ENCODE data around the gene PPIP5K1. TPM values are rescaled to one million over a fixed set of nuclear protein-coding genes. Genes with fewer than 3 reads are reported as not detected.

The PPIP5K1 gene
- total and polyA plus RNA-seq, 9 donors, result 7.6 to 45.2 (median 32.2) TPM

DNA sequence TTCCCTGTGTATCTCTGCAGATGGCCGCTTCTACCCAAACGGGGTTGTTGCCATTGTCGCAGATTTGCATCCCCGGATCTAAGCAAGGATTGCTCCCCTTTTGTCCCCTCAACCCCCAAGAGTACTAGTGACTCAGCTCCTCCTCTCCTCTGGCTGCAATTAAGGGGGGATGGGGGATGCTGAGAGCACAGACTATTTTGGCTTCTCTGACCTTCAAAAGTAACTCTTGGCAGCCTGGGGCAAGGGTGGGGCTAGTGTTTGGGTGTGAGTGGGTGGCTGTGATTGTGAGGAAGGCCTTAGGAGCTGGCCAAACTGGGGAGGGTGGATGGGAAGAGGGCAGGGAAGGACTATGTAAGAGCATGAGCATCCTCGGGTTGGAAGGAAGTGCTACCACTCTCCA is 73.8 kb downstream of the PPIP5K1 start:
- H3K9me3 ChIP-seq, result no peaks in the 10 kb centered on the region
- intact Hi-C loops (cut with DNase I), result no loop called here
- H3K4me3 ChIP-seq, result no peak overlapping the region
- H3K36me3 ChIP-seq, result no peaks in the 10 kb centered on the region
- peak; percentile 66 to 72 (median 69) for DNase-seq
- TF ChIP-seq CTCF (IDR thresholded peaks at IDR 0.05), result no peak
- no peak for TF ChIP-seq EP300 (IDR thresholded peaks at IDR 0.05)
- no peak for TF ChIP-seq POLR2A (IDR thresholded peaks at IDR 0.05)
- peak overlapping the region in 1 of 2 donors; percentile 72 for H3K27ac ChIP-seq
- WGBS, 3 donors, result 11 to 14% (median 11%) methylated on average over 5 of the region's 5 CpGs
- peaks cover 14% of the 10 kb centered on the region for H3K4me1 ChIP-seq (ENCODE audit: insufficient read depth)
- H3K27me3 ChIP-seq, result no peaks in the 10 kb centered on the region

GRCh38 chr15:43515741-43516140 is 74.3 kb downstream of the PPIP5K1 start:
- Histone ChIP-seq H3K27ac (peak overlapping the region in 1 of 2 donors; percentile 72), H3K27me3 (no peaks in the 10 kb centered on the region), H3K9me3 (no peaks in the 10 kb centered on the region), H3K4me3 (no peak overlapping the region), H3K4me1 (ENCODE audit: insufficient read depth) (peaks cover 14% of the 10 kb centered on the region), H3K36me3 (no peaks in the 10 kb centered on the region)
- TF ChIP-seq EP300 (IDR thresholded peaks at IDR 0.05), result no peak
- no peak for TF ChIP-seq CTCF (IDR thresholded peaks at IDR 0.05)
- TF ChIP-seq POLR2A (IDR thresholded peaks at IDR 0.05), result no peak
- 12 to 16% (median 15%) methylated on average over 2 of the region's 2 CpGs for WGBS, 3 donors
- intact Hi-C loops (cut with DNase I), result no loop called here
- DNase-seq, result peak in 1 of 5 donors; percentile 51

DNA sequence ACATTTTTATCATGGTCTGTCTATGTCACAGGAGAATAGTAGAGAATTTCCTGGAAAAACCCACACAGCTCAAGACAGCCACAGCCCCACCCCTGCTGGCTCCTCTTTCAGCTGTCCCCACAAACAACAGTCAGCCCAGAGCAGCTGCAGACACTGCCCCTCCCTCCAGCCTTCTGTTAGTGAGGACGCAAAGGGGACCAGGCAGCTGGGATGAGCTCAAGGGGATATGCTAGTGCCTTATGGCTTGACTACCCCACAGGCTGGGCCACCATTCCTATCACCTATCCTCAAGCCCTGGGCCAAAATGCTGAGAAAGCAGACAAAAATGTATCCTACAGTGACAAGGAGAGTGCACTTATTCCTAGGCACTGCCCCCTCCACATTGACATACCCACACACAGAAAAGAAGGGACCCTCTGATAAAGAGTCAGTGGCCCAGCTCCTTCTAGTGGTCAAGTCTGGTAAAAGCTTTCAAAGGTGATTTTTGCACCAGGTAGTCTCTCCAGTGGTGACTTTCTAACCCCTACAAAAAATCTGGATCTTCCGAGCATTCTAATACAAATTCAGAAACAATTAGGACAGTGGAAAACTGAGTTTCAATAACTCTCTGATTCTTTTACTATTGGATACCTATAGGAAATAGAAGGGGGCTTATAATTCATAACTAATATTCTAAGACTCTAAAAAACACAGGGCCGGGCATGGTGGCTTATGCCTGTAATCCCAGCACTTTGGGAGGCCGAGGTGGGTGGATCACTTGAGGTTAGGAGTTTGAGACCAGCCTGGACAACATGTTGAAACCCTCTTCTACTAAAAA is 75.6 kb downstream of the PPIP5K1 start:
- intact Hi-C loops (cut with DNase I), result no loop called here
- H3K4me3 ChIP-seq, result no peak overlapping the region
- H3K36me3 ChIP-seq, result no peaks in the 10 kb centered on the region
- H3K27ac ChIP-seq, result no peak overlapping the region
- DNase-seq, result no peak
- TF ChIP-seq CTCF (IDR thresholded peaks at IDR 0.05) (no peak), EP300 (IDR thresholded peaks at IDR 0.05) (no peak), POLR2A (IDR thresholded peaks at IDR 0.05) (no peak)
- no peaks in the 10 kb centered on the region for H3K27me3 ChIP-seq
- WGBS, 3 donors, result 72 to 79% (median 77%) methylated on average over 4 of the region's 4 CpGs
- no peaks in the 10 kb centered on the region for H3K9me3 ChIP-seq
- H3K4me1 ChIP-seq (ENCODE audit: insufficient read depth), result peaks cover 15% of the 10 kb centered on the region

DNA sequence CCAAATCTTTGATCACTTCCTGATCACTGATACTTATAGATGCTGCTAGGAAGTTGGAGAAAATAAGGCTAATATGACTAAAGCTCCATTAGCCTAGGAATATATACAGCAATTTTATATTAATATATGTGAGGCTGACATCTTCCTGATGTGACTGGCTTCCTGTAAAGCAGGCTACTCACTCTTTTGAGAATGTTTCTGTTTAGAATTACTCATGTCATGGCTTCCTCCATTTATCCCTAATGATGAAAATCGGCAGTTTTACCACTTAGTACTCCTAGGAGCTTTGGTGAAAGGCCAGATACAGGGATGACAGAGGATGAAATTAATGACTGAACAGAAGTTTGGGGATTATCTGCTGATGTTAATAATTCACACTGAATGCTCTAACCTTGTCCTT is 76.5 kb downstream of the PPIP5K1 start:
- H3K4me1 ChIP-seq (ENCODE audit: insufficient read depth), result peaks cover 22% of the 10 kb centered on the region
- H3K36me3 ChIP-seq, result no peaks in the 10 kb centered on the region
- H3K9me3 ChIP-seq, result no peaks in the 10 kb centered on the region
- TF ChIP-seq POLR2A (IDR thresholded peaks at IDR 0.05), result no peak
- no peak for TF ChIP-seq EP300 (IDR thresholded peaks at IDR 0.05)
- TF ChIP-seq CTCF (IDR thresholded peaks at IDR 0.05), result no peak
- H3K27ac ChIP-seq, result no peak overlapping the region
- DNase-seq, result no peak
- WGBS, 3 donors, result 77 to 84% (median 81%) methylated on average over 1 of the region's 1 CpG
- H3K4me3 ChIP-seq, result no peak overlapping the region
- no peaks in the 10 kb centered on the region for H3K27me3 ChIP-seq
- intact Hi-C loops (cut with DNase I), result no loop called here

Measured in ovary (tissue), 9 donors.